Left renal cortex interstitium (tissue), 4 donors: Measurements from ENCODE around the gene CSH2. TPM values are rescaled to one million over a fixed set of nuclear protein-coding genes. Genes with fewer than 3 reads are reported as not detected.
"Not testable (repeated sequence)": the region's sequence is repeated elsewhere in the genome, so short reads cannot be mapped to it uniquely, and the experiment has no call there.

Source experiments
- DNase-seq, 4 donors: peaks; one replicate each; pipeline ENCODE4 v3.0.0-alpha.2; 2013; ENCODE audit warnings: low read depth in 4 of 4, low spot score in 2 of 4, missing footprints in 1 of 4
- polyA plus RNA-seq, 4 donors: library from polyadenylated mRNA; unstranded; fragments of 120-200 nt; gene quantifications; one replicate each; pipeline ENCODE4 v1.2.1, GENCODE V29; 2013; ENCODE audit not compliant: insufficient read length in 4 of 4

Gene CSH2
- polyA plus RNA-seq, 4 donors = 0.61 to 0.82 TPM; not detected in 2

- DNase-seq = not testable (repeated sequence)
Measured at GRCh38 chr17:63866625-63867024, 6.9 kb downstream of the CSH2 start.

- no peak for DNase-seq
Measured at GRCh38 chr17:63859257-63859656, 14.2 kb downstream of the CSH2 start.

- DNase-seq = not testable (repeated sequence)
Measured at GRCh38 chr17:63856425-63856824, 17.1 kb downstream of the CSH2 start.

GRCh38 chr17:63855185-63855584 is 18.3 kb downstream of the CSH2 start:
- no peak for DNase-seq

- DNase-seq = no peak
Measured at GRCh38 chr17:63854709-63855108, 18.8 kb downstream of the CSH2 start.

- no peak for DNase-seq
Measured at GRCh38 chr17:63853260-63853659, 20.2 kb downstream of the CSH2 start.

GRCh38 chr17:63850401-63850800 is 23.1 kb downstream of the CSH2 start:
- no peak for DNase-seq

- DNase-seq = peak in 3 of 4 donors; percentile 77 to 82 (median 78)
Measured at GRCh38 chr17:63848834-63849689, 24.4 kb downstream of the CSH2 start.

- DNase-seq = no peak
Measured at GRCh38 chr17:63847525-63848249, 25.8 kb downstream of the CSH2 start.

- no peak for DNase-seq
Measured at GRCh38 chr17:63845509-63845908, 28.0 kb downstream of the CSH2 start.

GRCh38 chr17:63843910-63844677 is 29.4 kb downstream of the CSH2 start:
- no peak for DNase-seq

GRCh38 chr17:63843387-63843888 is 30.0 kb downstream of the CSH2 start:
- DNase-seq = not testable (repeated sequence)

GRCh38 chr17:63842540-63843386 is 30.7 kb downstream of the CSH2 start, which contains the start of gene SMARCD2:
TSS of gene SMARCD2 (minus strand) at chr17:63842685. CDS start at chr17:63842674, 11 bp downstream.
- DNase-seq = peak; percentile 94 to 98 (median 96)

GRCh38 chr17:63842173-63842539 is 31.3 kb downstream of the CSH2 start:
- DNase-seq = no peak

- no peak for DNase-seq
Measured at GRCh38 chr17:63841350-63842172, 31.9 kb downstream of the CSH2 start.

GRCh38 chr17:63840591-63841349 is 32.7 kb downstream of the CSH2 start:
- no peak for DNase-seq

GRCh38 chr17:63838631-63839171 is 34.8 kb downstream of the CSH2 start:
- DNase-seq = peak in 1 of 4 donors; percentile 48
